ENCODE results near the gene NLN.
"Not testable (repeated sequence)": the region's sequence is repeated elsewhere in the genome, so short reads cannot be mapped to it uniquely, and the experiment has no call there.

NLN gene

DNA sequence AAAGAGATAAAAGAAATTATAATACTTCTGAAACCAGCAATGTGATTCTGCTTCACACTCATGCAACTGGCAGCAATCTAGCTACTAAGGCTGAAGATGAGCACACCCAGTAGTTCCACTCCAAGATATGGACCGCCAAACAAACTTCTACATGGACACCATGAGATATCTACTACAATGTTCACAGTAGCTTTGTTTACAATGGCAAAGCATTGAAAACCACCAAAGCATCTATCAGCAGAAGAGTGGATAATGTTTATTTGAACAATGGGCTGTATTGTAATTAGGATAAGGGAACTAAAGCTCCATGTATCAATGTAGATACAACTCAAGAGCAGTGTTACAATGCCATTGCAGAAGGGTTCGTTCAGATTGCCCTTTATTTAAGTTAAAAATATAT lies 113.2 kb downstream of the NLN start:
- DNase-seq, result no peak

DNA sequence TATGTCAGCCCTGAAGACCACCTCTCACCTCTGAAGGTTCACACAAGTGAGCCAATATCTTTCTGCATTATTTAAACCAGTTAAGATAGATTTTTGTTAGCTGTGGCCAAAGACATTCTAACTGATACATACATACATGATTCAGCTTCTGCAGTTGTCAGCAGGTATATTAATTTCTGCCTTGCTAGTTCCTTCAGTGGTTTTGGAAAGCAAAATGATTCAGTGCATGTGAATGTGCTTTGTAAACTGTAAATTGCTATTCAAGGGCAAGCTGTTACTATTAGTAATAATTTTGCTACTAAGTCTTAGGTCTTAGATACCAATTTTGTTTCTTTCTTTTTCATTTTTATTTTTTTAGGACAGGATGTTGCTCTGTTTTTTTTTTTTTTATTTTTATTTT lies 115.1 kb downstream of the NLN start:
- no peak for DNase-seq

DNA sequence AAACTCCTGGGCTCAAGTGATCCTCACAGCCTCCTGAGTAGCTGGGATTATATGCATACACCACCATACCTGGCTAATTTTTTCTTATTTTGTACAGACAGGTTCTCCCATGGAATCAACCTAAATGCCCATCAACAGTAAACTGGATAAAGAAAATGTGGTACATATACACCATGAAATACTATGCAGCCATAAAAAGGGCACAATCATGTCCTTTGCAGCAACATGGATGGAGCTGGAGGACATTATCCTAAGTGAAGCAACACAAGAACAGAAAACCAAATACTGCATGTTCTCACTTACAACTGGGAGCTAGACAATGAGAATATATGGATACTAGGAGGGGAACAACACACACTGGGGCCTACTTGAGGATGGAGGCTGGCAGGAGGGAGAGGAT lies 117.2 kb downstream of the NLN start:
- not testable (repeated sequence) for DNase-seq

DNA sequence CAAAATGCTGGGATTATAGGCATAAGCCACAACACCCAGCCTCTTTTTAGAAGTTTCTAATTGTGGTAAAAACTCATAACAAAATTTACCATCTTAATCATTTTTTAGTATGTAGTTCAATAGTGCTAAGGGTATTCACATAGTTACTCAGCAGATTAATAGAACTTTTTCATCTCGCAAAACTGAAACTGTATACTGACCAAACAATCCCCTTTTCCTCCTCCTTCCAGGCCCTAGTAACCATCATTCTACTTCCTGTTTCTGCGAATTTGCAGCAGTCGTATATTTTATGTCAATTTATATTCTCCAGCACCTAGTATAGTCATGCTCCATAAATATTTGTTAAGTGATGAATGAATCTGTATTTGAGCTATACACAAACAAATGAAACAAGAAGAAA lies 118.1 kb downstream of the NLN start:
- no peak for DNase-seq

- not testable (repeated sequence) for DNase-seq
Observed at GRCh38 chr5:65844763-65845162, 122.8 kb downstream of the NLN start.

DNA sequence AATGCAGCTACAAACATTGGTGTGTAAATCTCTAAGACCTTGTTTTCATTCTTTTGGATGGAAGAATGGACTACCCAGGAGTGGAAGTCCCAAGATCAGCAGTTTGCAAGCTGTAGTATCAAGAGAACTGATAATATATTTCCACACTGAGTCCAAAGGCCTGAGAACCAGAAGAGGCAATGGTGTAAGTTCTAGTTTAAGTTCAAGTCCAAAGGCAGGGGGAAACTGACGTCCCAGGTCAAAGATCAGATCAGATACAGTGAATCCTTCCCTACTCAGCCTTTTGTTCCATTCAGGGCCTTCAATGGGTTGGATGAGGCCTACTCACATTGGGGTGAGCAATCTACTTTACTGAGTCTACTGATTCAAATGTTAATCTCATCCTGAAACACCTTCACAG lies 124.1 kb downstream of the NLN start:
- no peak for DNase-seq

- DNase-seq, result not testable (repeated sequence)
Observed at GRCh38 chr5:65847019-65847418, 125.0 kb downstream of the NLN start.

DNA sequence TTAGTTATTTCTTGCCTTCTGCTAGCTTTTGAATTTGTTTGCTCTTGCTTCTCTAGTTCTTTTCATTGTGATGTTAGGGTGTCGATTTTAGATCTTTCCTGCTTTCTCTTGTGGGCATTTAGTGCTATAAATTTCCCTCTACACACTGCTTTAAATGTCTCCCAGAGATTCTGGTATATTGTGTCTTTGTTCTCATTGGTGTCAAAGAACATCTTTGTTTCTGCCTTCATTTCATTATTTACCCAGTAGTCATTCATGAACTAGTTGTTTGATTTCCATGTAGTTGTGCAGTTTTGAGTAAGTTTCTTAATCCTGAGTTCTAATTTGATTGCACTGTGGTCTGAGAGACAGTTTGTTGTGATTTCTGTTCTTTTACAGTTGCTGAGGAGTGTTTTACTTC lies 127.9 kb downstream of the NLN start:
- not testable (repeated sequence) for DNase-seq

DNA sequence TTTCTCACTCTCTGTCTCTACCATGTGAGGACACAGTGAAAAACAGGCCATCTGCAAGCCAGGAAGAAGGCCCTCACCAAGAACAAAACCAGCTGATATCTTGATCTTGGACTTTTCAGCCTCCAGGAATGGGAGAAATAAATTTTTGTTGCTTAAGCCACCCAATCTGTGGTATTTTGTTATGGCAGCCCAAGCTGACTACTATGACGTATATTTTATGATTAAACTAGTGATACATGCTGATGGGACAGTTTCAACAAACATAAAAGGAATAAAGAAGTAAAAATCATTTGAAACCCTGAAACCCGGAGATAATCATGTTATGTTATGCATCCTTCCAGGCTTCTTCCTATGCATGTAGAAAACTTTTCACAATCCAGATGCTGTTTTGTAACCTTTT lies 132.9 kb downstream of the NLN start:
- no peak for DNase-seq

DNA sequence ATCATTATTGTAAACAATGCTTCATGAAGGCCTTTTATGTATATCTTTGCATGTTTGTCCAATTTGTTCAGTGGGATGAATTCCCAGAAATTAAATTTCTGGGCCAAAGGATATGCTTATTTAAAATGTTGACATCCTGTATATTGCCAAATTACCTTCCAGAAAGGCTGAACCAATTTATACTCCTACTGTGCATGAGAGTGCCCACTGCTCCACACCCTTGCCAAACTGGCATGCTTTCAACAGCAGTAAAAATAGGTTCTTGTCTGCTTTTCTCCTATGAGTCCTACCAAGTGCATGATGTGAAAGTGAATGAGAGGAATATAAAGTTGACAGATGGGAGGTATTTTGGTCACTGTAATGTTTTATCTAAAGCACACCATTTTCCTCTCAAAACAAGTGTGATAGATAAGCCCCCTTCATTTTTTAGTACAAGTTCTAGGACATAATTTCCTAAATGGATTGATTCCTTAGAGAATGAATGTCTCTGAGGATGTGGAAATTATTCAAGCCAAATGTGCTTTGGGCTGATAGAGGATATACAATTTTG lies 133.8 kb downstream of the NLN start:
- DNase-seq, result no peak

DNA sequence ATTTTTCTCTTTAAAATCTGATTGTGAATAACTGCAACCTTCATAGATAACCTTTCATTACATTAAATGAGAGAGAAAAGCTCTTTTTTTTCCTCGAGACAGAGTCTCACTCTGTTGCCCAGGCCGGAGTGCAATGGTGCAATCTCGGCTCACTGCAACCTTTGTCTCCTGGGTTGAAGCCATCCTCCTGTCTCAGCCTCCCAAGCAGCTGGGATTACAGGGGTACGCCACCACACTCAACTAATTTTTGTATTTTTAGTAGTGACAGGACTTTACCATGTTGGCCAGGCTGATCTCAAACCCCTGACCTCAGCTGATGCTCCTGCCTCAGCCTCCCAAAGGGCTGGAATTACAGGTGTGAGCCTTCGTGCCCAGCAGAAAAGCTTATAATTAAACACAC lies 134.5 kb downstream of the NLN start:
- DNase-seq, result no peak

DNA sequence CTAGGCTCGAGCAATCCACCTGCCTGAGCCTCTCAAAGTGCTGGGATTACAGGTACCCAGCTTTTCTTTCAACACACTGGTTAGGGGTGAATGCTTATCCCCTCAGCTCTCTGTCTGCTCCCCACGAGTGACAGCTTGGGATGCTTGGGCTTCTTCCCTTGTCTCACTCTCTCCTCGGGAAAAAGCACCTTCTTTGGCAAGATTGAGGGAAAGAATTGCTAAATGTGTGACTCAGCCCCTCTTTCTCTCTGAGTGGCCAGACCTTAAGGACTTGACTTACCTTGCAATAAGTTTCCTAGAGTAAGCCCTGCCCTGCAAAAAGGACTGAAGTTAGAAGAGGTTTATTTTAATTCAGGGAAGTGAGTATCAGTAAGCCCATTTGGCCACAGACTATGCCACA lies 136.3 kb downstream of the NLN start:
- no peak for DNase-seq

GRCh38 chr5:65861830-65862241 lies 139.8 kb downstream of the NLN start:
- DNase-seq, result no peak

DNA sequence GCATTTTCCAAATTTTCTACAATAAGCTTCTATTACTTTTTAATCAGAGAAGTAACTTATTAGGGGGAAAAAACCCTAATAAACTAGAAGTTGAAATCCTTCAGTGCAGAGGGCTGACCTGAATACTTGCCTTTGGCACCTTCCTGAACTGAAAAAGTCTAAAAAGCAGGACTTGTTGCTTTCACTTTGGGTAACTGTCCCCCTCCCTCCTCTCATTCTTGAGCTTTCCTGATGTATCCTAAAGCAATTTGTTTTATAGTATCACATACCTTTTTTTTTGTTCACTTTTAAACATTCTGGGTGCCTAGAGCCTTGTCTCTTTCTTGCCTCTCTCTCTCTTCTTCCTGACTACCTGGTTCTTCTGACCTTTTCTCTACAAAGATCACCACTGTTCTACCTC lies 140.4 kb downstream of the NLN start:
- no peak for DNase-seq

DNA sequence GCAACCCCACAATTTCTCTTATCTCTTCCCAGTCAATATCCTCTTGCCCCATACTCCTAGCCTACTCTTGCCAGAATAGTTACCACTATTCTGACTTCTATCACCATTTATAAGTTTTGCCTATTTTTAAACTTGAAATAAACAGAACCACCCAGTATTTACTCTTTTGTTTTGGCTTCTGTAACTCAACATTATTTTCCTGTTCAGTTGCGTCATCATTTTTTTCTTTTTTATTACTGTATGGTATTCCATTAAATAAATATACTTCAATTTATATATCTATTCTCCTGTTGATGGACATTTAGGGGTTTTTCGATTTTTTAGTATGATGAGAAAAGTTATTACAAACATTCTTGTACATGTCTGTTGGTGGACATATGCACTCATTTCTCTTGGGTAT lies 141.7 kb downstream of the NLN start:
- DNase-seq, result no peak

GRCh38 chr5:65866837-65867521 lies 145.0 kb downstream of the NLN start:
- no peak for DNase-seq

DNA sequence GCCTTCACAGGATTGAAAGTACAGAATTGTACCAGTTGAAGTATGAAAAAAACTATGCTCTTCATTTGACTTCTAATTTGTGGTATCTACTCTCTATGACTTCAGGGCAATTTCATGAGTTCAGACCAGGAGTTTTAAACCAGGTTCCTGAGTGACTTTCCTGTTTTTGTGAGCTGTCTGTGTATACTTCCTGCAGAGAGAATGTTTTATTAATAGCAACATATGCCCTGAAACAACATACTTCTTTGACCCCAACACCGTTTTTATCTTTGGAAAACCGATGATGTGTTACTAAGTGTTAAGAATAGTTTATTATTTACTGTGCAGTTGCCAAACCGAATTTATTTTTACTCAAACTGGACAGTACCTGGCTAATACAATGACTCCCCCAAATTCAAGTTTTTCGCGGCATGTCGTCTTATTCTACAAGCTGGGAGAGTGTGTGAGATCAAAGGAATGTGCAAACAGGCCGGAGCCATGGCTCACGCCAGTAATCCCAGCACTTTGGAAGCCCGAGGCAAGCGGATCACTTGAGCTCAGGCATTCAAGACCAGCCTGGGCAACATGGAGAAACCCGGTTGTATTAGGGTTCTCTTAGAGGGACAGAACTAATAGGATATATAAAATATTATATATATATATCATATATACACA lies 145.7 kb downstream of the NLN start:
- no peak for DNase-seq

DNA sequence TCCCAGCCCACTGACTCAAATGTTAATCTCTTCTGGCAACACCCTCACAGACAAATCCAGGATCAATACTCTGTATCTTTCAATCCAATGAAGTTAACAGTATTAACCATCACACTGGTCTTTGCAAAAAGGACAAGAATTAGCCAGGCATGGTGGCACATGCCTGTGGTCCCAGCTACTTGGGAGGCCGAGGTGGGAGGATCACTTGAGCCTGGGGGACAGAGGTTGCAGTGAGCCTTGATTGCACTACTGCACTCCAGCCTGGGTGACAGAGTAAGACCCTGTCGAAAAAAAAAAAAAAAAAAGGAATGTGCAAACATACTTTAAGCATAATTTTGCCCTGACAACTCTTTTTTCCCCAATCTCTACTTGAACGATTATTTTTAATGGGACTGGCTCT lies 146.5 kb downstream of the NLN start:
- no peak for DNase-seq

GRCh38 chr5:65871182-65871581 lies 149.2 kb downstream of the NLN start:
- no peak for DNase-seq

GRCh38 chr5:65871776-65872175 lies 149.8 kb downstream of the NLN start:
- DNase-seq, result not testable (repeated sequence)

DNA sequence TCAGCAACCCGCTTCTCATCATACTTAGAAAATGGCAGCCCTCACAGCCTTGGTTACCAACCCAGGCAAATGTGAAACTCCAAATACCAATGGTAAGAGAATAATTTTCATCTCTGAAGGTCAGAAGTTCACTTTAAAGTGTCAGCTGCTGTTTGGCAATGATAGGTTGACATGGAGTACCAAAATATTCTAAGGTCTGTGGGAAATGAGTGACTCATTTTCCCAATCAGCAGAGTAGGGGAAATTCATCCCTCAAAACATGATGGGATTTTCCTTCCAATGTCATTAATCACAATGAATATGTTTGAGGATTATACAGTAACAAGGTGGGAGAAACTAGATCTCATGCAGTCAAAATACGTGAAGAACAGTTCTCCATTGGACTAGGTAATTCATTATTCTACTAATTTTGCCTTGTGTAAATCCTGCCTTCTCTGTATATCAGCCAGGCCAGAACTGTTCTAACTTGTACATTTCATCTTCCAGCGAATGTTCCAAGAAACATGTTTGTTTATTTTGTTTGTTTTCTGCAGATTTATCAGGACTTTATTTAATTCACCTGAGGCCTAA lies 151.3 kb downstream of the NLN start:
- no peak for DNase-seq

GRCh38 chr5:65874241-65874640 lies 152.2 kb downstream of the NLN start:
- DNase-seq, result no peak

GRCh38 chr5:65876496-65876895 lies 154.5 kb downstream of the NLN start:
- DNase-seq, result no peak

DNA sequence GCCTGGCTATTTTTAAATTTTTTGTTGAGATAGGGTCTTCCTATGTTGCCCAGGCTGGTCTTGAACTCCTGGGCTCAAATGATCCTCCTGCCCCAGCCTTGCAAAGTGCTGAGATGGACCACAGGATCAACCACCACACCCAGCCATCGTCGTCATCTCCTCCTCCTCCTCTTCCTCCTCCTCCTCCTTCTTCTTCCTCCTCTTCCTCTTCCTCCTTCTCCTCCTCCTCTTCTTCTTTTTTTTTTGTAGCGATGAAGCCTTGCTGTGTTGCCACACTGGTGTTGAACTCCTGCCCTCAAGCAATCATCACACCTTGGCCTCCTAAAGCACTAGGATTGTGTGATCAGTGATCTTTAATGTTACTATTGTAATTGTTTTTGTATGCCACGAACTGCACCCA lies 155.0 kb downstream of the NLN start:
- no peak for DNase-seq
